CD14-positive monocyte (primary cell): ENCODE measurements around the gene MED15. TPM values are rescaled to one million over a fixed set of nuclear protein-coding genes. Genes with fewer than 3 reads are reported as not detected.

Experiments
- DNase-seq, 3 donors: peaks; one replicate each; pipeline ENCODE4 v3.0.0-alpha.2; 2011 to 2022
- H2AFZ ChIP-seq: 2 replicates; pipeline ENCODE4 v1.6.0; 2012; ENCODE audit warnings: mild to moderate bottlenecking, low read depth, low read length, inconsistent platforms; ENCODE audit not compliant: insufficient read depth, poor library complexity, severe bottlenecking
- H3K27ac ChIP-seq, 2 donors: 1 replicate in 1 of 2; 2 replicates in 1 of 2; pipeline ENCODE4 v1.5.1; 2012 to 2013; ENCODE audit warnings: low read length in 2 of 2, control low read depth in 1 of 2, inconsistent platforms in 1 of 2, low read depth in 1 of 2, mild to moderate bottlenecking in 1 of 2
- H3K27me3 ChIP-seq, 2 donors: one replicate each; pipeline versions ENCODE4 v1.6.0 to v1.6.1; 2011 to 2013; ENCODE audit warnings: low read length in 2 of 2; ENCODE audit not compliant: control insufficient read depth in 2 of 2, insufficient read depth in 2 of 2
- H3K36me3 ChIP-seq, 2 donors: replicated peaks in 1 of 2; 1 replicate in 1 of 2; 2 replicates in 1 of 2; pipeline versions ENCODE4 v1.5.1 to v1.6.1; 2012 to 2013; ENCODE audit warnings: low read length in 2 of 2, control low read depth in 1 of 2, inconsistent platforms in 1 of 2, mild to moderate bottlenecking in 1 of 2; ENCODE audit not compliant: insufficient read depth in 2 of 2, control insufficient read depth in 1 of 2
- H3K4me1 ChIP-seq, 2 donors: 1 replicate in 1 of 2; 2 replicates in 1 of 2; pipeline versions ENCODE4 v1.5.1 to v1.6.1; 2012 to 2013; ENCODE audit warnings: low read length in 2 of 2, control low read depth in 1 of 2, inconsistent platforms in 1 of 2, mild to moderate bottlenecking in 1 of 2, moderate library complexity in 1 of 2; ENCODE audit not compliant: insufficient read depth in 2 of 2, control insufficient read depth in 1 of 2
- H3K4me2 ChIP-seq: replicated peaks from 2 replicates; pipeline ENCODE3; 2012; ENCODE audit warnings: low read length, moderate library complexity, mild to moderate bottlenecking; ENCODE audit not compliant: poor library complexity, severe bottlenecking; ENCODE audit errors: extremely low read depth
- H3K4me3 ChIP-seq, 3 experiments: fragments of 200-600 bp in 1 of 3; sonication (generic) in 1 of 3; replicated peaks in 1 of 3; 1 replicate in 2 of 3; 2 replicates in 1 of 3; pipeline ENCODE4 v1.5.1; 2011 to 2013; ENCODE audit warnings: low read length in 3 of 3, mild to moderate bottlenecking in 3 of 3, control low read depth in 2 of 3, low read depth in 2 of 3, inconsistent platforms in 1 of 3, moderate library complexity in 1 of 3
- H3K79me2 ChIP-seq: 2 replicates; pipeline ENCODE4 v1.6.0; 2012; ENCODE audit warnings: mild to moderate bottlenecking, control low read depth, inconsistent platforms, low read length, moderate library complexity; ENCODE audit not compliant: insufficient read depth
- H3K9ac ChIP-seq: 2 replicates; pipeline ENCODE4 v1.6.0; 2017; ENCODE audit warnings: low read length, mild to moderate bottlenecking; ENCODE audit not compliant: insufficient read depth, poor library complexity, severe bottlenecking
- H3K9me3 ChIP-seq, 2 donors: replicated peaks in 1 of 2; 1 replicate in 1 of 2; 2 replicates in 1 of 2; pipeline versions ENCODE4 v1.5.1 to v1.6.1; 2012 to 2013; ENCODE audit warnings: low read length in 2 of 2, control low read depth in 1 of 2; ENCODE audit not compliant: control insufficient read depth in 1 of 2, insufficient read depth in 1 of 2
- H4K20me1 ChIP-seq: 2 replicates; pipeline ENCODE4 v1.6.0; 2012; ENCODE audit warnings: mild to moderate bottlenecking, low read length, control low read depth, moderate library complexity; ENCODE audit not compliant: insufficient read depth
- H3K27ac Mint-ChIP-seq, 7 donors: one replicate each; pipeline ENCODE4 v1.8.0; 2020; ENCODE audit warnings: mild to moderate bottlenecking in 7 of 7, mixed read lengths in 7 of 7, moderate library complexity in 6 of 7, inconsistent platforms in 2 of 7
- H3K27me3 Mint-ChIP-seq, 3 donors: one replicate each; pipeline ENCODE4 v1.8.0; 2021 to 2022; ENCODE audit warnings: low read depth in 3 of 3, mild to moderate bottlenecking in 3 of 3, mixed read lengths in 3 of 3, moderate library complexity in 3 of 3, inconsistent platforms in 1 of 3
- H3K36me3 Mint-ChIP-seq, 2 donors: one replicate each; pipeline ENCODE4 v1.8.0; 2020; ENCODE audit warnings: mixed read lengths in 2 of 2, inconsistent platforms in 1 of 2, mild to moderate bottlenecking in 1 of 2
- H3K4me1 Mint-ChIP-seq: one replicate; pipeline ENCODE4 v1.8.0; 2020; ENCODE audit warnings: mild to moderate bottlenecking, mixed read lengths
- H3K4me3 Mint-ChIP-seq, 2 donors: one replicate each; pipeline ENCODE4 v1.8.0; 2020; ENCODE audit warnings: mild to moderate bottlenecking in 2 of 2, mixed read lengths in 2 of 2, moderate library complexity in 1 of 2
- H3K9me3 Mint-ChIP-seq, 7 donors: one replicate each; pipeline ENCODE4 v1.8.0; 2020 to 2022; ENCODE audit warnings: mixed read lengths in 7 of 7, mild to moderate bottlenecking in 6 of 7, moderate library complexity in 6 of 7, inconsistent platforms in 2 of 7
- CTCF ChIP-seq: fragments of 200-600 bp; IDR thresholded peaks from one replicate; pipeline ENCODE4 v1.8.0; 2022; ENCODE audit warnings: antibody characterized with exemption, mild to moderate bottlenecking
- WGBS: methylation state at CpG from one replicate; pipeline ENCODE4 v1.1.5; 2013; ENCODE audit warnings: missing lambda C conversion rate; ENCODE audit not compliant: insufficient coverage; 5-methylcytosine and 5-hydroxymethylcytosine counted together
- intact Hi-C, 2 donors: fragments of 100-400 bp; cut with micrococcal nuclease; formaldehyde crosslinking; loops; one replicate each; pipeline versions ENCODE4 v1.15.0 to v1.15.1; 2023
- polyA plus RNA-seq, 3 donors: library from polyadenylated mRNA; depleted of rRNA in 1 of 3; unstranded in 2 of 3; stranded (reverse) in 1 of 3; fragments of 300-500 nt in 2 of 3; fragments of >200 nt in 1 of 3; fragmentation: Illumina TruSeq in 2 of 3; gene quantifications; 1 replicate in 2 of 3; 2 replicates in 1 of 3; pipeline ENCODE4 v1.2.3, GENCODE V29; 2012 to 2021

The MED15 gene
- polyA plus RNA-seq, 3 donors: 10.0 to 126 (median 17.8) TPM

- Mint-ChIP-seq H3K4me1 (peaks cover 26% of the 10 kb centered on the region), H3K27me3 (peaks cover 0 to 2% (median 2%) of the 10 kb centered on the region in 3 donors), H3K4me3 (no peak overlapping the region), H3K36me3 (peaks cover 60 to 77% of the 10 kb centered on the region in 2 donors), H3K27ac (peak overlapping the region in 4 of 7 donors; percentile 25 to 84 (median 46)), H3K9me3 (no peaks in the 10 kb centered on the region)
- peaks cover 46 to 70% of the 10 kb centered on the region in 2 donors for H3K36me3 ChIP-seq
- intact Hi-C loops: no loop called here
- WGBS: 88% methylated on average over 5 of the region's 11 CpGs
- H3K4me2 ChIP-seq: no peak overlapping the region
- no peaks in the 10 kb centered on the region for H3K4me1 ChIP-seq
- peaks cover 99% of the 10 kb centered on the region for H4K20me1 ChIP-seq
- no peak overlapping the region for H2AFZ ChIP-seq
- peak overlapping the region in 1 of 2 donors; percentile 46 for H3K27ac ChIP-seq
- TF ChIP-seq CTCF: no peak
- H3K27me3 ChIP-seq: no peaks in the 10 kb centered on the region
- H3K9ac ChIP-seq: no peak overlapping the region
- DNase-seq: no peak
- peaks cover 98% of the 10 kb centered on the region for H3K79me2 ChIP-seq
- H3K9me3 ChIP-seq: no peaks in the 10 kb centered on the region
- no peak overlapping the region for H3K4me3 ChIP-seq
Measured at GRCh38 chr22:20522134-20523004, 15.0 kb downstream of the MED15 start.

GRCh38 chr22:20523086-20523983, 15.9 kb downstream of the MED15 start:
- Mint-ChIP-seq H3K9me3 (no peaks in the 10 kb centered on the region), H3K36me3 (peaks cover 60 to 78% of the 10 kb centered on the region in 2 donors), H3K27me3 (peaks cover 0 to 2% (median 2%) of the 10 kb centered on the region in 3 donors), H3K4me3 (no peak overlapping the region), H3K27ac (peak overlapping the region in 5 of 7 donors; percentile 13 to 84 (median 57)), H3K4me1 (peaks cover 23% of the 10 kb centered on the region)
- H3K9me3 ChIP-seq: no peaks in the 10 kb centered on the region
- no peaks in the 10 kb centered on the region for H3K27me3 ChIP-seq
- DNase-seq: no peak
- peaks cover 98% of the 10 kb centered on the region for H3K79me2 ChIP-seq
- H2AFZ ChIP-seq: no peak overlapping the region
- TF ChIP-seq CTCF: no peak
- intact Hi-C loops: no loop called here
- H3K9ac ChIP-seq: no peak overlapping the region
- 25% methylated on average over 2 of the region's 7 CpGs for WGBS
- peaks cover 49 to 70% of the 10 kb centered on the region in 2 donors for H3K36me3 ChIP-seq
- H3K27ac ChIP-seq: peak overlapping the region in 1 of 2 donors; percentile 46
- no peaks in the 10 kb centered on the region for H3K4me1 ChIP-seq
- H3K4me3 ChIP-seq: no peak overlapping the region
- peaks cover 99% of the 10 kb centered on the region for H4K20me1 ChIP-seq
- H3K4me2 ChIP-seq: no peak overlapping the region
